Natural killer cell (primary cell): ENCODE results near the gene KRTAP5-1. TPM values are rescaled to one million over a fixed set of nuclear protein-coding genes. Genes with fewer than 3 reads are reported as not detected.
A peak's percentile ranks its signal among the peaks of the same experiment; 100 is the strongest.

Experiments used
- ATAC-seq, 3 donors: fragments of 150-1000 bp in 2 of 3; fragments of 200-7000 bp in 1 of 3; cut with Tn5 transposase; 1 replicate in 1 of 3; 2 replicates in 2 of 3; pipeline ENCODE4 v1.10.0; 2021; ENCODE audit warnings: mild to moderate bottlenecking in 2 of 3, moderate library complexity in 2 of 3
- DNase-seq, 2 donors: peaks; one replicate each; pipeline versions ENCODE4 v3.0.0 to v3.0.0-alpha.2; 2013 to 2021; ENCODE audit warnings: mixed read lengths in 1 of 2
- H3K27ac ChIP-seq: one replicate; pipeline ENCODE4 v1.5.1; 2013; ENCODE audit warnings: mild to moderate bottlenecking, low read length
- H3K27me3 ChIP-seq: one replicate; pipeline ENCODE4 v1.6.1; 2013; ENCODE audit warnings: low read length; ENCODE audit not compliant: control insufficient read depth, insufficient read depth
- H3K36me3 ChIP-seq: one replicate; pipeline ENCODE4 v1.6.1; 2013; ENCODE audit warnings: low read length; ENCODE audit not compliant: control insufficient read depth, insufficient read depth
- H3K4me1 ChIP-seq: one replicate; pipeline ENCODE4 v1.6.1; 2013; ENCODE audit warnings: low read length; ENCODE audit not compliant: control insufficient read depth, insufficient read depth
- H3K4me3 ChIP-seq: one replicate; pipeline ENCODE4 v1.5.1; 2013; ENCODE audit warnings: low read length
- H3K9me3 ChIP-seq: one replicate; pipeline ENCODE4 v1.6.1; 2013; ENCODE audit warnings: low read length; ENCODE audit not compliant: control insufficient read depth, insufficient read depth
- H3K27ac Mint-ChIP-seq, 2 donors: one replicate each; pipeline ENCODE4 v1.8.0; 2022; ENCODE audit warnings: mild to moderate bottlenecking in 2 of 2, mixed read lengths in 2 of 2, moderate library complexity in 1 of 2
- H3K27me3 Mint-ChIP-seq, 2 donors: one replicate each; pipeline ENCODE4 v1.8.0; 2022; ENCODE audit warnings: low read depth in 2 of 2, mixed read lengths in 2 of 2
- H3K36me3 Mint-ChIP-seq: one replicate; pipeline ENCODE4 v1.8.0; 2022; ENCODE audit warnings: mixed read lengths
- H3K4me1 Mint-ChIP-seq, 2 donors: one replicate each; pipeline ENCODE4 v1.8.0; 2022; ENCODE audit warnings: mixed read lengths in 2 of 2
- H3K4me3 Mint-ChIP-seq: one replicate; pipeline ENCODE4 v1.8.0; 2022; ENCODE audit warnings: mild to moderate bottlenecking, moderate library complexity, mixed read lengths
- H3K9me3 Mint-ChIP-seq, 2 donors: one replicate each; pipeline ENCODE4 v1.8.0; 2022; ENCODE audit warnings: mixed read lengths in 2 of 2
- CTCF ChIP-seq: fragments of 200-600 bp; IDR thresholded peaks from one replicate; pipeline ENCODE4 v1.8.0; 2022; ENCODE audit warnings: antibody characterized with exemption
- WGBS: methylation state at CpG from one replicate; pipeline ENCODE4 v1.1.7; 2013; ENCODE audit warnings: missing lambda C conversion rate; ENCODE audit not compliant: insufficient coverage; 5-methylcytosine and 5-hydroxymethylcytosine counted together
- intact Hi-C: fragments of 100-400 bp; cut with micrococcal nuclease; formaldehyde crosslinking; loops from one replicate; pipeline ENCODE4 v1.14.2; 2022
- total RNA-seq, 4 donors: library from RNA; stranded (reverse); fragments of 120-200 nt in 1 of 4; gene quantifications; one replicate each; pipeline versions ENCODE4 v1.2.3 to v1.2.4, GENCODE V29; 2013 to 2022

The KRTAP5-1 gene
- total RNA-seq, 3 donors from 2014 or later (not counting 1 experiment from before 2014, with no cell fraction given) = not detected

GRCh38 chr11:1536065-1536843 is 48.8 kb downstream of the KRTAP5-1 start:
- H3K36me3 Mint-ChIP-seq = no peaks in the 10 kb centered on the region
- H3K27me3 Mint-ChIP-seq = peaks cover 2 to 8% of the 10 kb centered on the region in 2 donors
- no peak for DNase-seq
- no peak for TF ChIP-seq CTCF
- Histone ChIP-seq H3K4me1 (peaks cover 37% of the 10 kb centered on the region), H3K27ac (no peak overlapping the region), H3K9me3 (no peaks in the 10 kb centered on the region), H3K27me3 (no peaks in the 10 kb centered on the region), H3K4me3 (no peak overlapping the region), H3K36me3 (peaks cover 18% of the 10 kb centered on the region)
- no peak for ATAC-seq
- H3K4me1 Mint-ChIP-seq = peaks cover 39 to 41% of the 10 kb centered on the region in 2 donors
- peak overlapping the region in 1 of 2 donors; percentile 22 for H3K27ac Mint-ChIP-seq
- H3K4me3 Mint-ChIP-seq = no peak overlapping the region
- intact Hi-C loops = no loop called here
- H3K9me3 Mint-ChIP-seq = no peaks in the 10 kb centered on the region
- WGBS = 97% methylated on average over 13 of the region's 16 CpGs

- peaks cover 46% of the 10 kb centered on the region for H3K4me1 ChIP-seq
- WGBS = 95% methylated on average over 14 of the region's 14 CpGs
- TF ChIP-seq CTCF = no peak
- Mint-ChIP-seq H3K4me3 (peak overlapping the region; percentile 21), H3K4me1 (peaks cover 41 to 43% of the 10 kb centered on the region in 2 donors), H3K36me3 (no peaks in the 10 kb centered on the region), H3K27me3 (peaks cover 0 to 8% of the 10 kb centered on the region in 2 donors), H3K27ac (no peak overlapping the region), H3K9me3 (no peaks in the 10 kb centered on the region)
- no peak overlapping the region for H3K4me3 ChIP-seq
- H3K9me3 ChIP-seq = no peaks in the 10 kb centered on the region
- intact Hi-C loops = no loop called here
- H3K27me3 ChIP-seq = no peaks in the 10 kb centered on the region
- no peak overlapping the region for H3K27ac ChIP-seq
- no peak for DNase-seq
- H3K36me3 ChIP-seq = peaks cover 25% of the 10 kb centered on the region
- no peak for ATAC-seq
Measured at GRCh38 chr11:1534682-1535081, 50.4 kb downstream of the KRTAP5-1 start.

Other genes starting within 250 kb of the KRTAP5-1 start
- gene BRSK2, start 195.3 kb downstream of the KRTAP5-1 start, total RNA-seq = under 1 TPM in 2 of 3 donors, not detected in 1; 0.11 to 0.14 TPM
- 10 to 100 TPM; 61.9 to 79.6 (median 78.5) TPM for gene MOB2, start 98.5 kb downstream of the KRTAP5-1 start, total RNA-seq
- gene DUSP8, start 13.0 kb downstream of the KRTAP5-1 start, total RNA-seq = 10 to 100 TPM; 24.1 to 47.3 (median 38.4) TPM
- not detected for gene KRTAP5-2, start 13.0 kb upstream of the KRTAP5-1 start, total RNA-seq
- gene KRTAP5-3, start 23.2 kb upstream of the KRTAP5-1 start, total RNA-seq = not detected
- gene KRTAP5-4, start 36.9 kb upstream of the KRTAP5-1 start, total RNA-seq = not detected
- not detected for gene KRTAP5-5, start 44.5 kb upstream of the KRTAP5-1 start, total RNA-seq
- not detected for gene KRTAP5-6, start 111.9 kb upstream of the KRTAP5-1 start, total RNA-seq
- gene IFITM10, start 165.3 kb upstream of the KRTAP5-1 start, total RNA-seq = 1 to 10 TPM; 5.5 to 8.1 (median 6.5) TPM
- 100 to 1,000 TPM; 388 to 446 (median 415) TPM for gene CTSD, start 178.6 kb upstream of the KRTAP5-1 start, total RNA-seq
- not detected for gene SYT8, start 249.7 kb upstream of the KRTAP5-1 start, total RNA-seq